Measurements from ENCODE around the gene TNS2. TPM values are rescaled to one million over a fixed set of nuclear protein-coding genes. Genes with fewer than 3 reads are reported as not detected.
A peak's percentile ranks its signal among the peaks of the same experiment; 100 is the strongest.

TNS2 gene
- total RNA-seq, 1 donor from 2014 or later: 0.24 TPM

DNA sequence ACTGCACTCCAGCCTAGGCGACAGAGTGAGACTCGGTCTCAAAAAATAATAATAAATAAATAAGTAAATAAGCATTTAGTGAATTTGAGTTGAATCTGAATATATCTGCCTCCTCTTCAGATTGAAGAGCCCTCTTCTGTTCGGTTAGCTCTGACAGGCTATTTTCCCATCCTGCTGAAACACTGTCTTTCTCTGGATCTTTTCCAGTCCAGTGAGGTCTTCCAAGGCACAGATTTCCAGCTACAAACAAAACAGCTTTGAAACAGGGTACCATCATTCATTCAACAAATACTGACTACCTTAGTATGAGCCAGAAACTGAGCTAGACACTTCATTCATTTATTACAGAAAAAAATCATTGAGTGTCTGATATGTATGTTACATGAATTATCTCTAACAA lies 36.5 kb downstream of the TNS2 start:
- H3K79me2 ChIP-seq (ENCODE audit: low read depth): no peaks in the 10 kb centered on the region
- H3K9ac ChIP-seq: no peak overlapping the region
- Mint-ChIP-seq H3K36me3 (no peaks in the 10 kb centered on the region), H3K27me3 (ENCODE audit: insufficient read depth, low read depth) (peaks cover 12% of the 10 kb centered on the region), H3K4me1 (peaks cover 5% of the 10 kb centered on the region), H3K27ac (no peak overlapping the region), H3K9me3 (peaks cover 5% of the 10 kb centered on the region), H3K4me3 (no peak overlapping the region)
- no peaks in the 10 kb centered on the region for H3K36me3 ChIP-seq
- H3F3A ChIP-seq (ENCODE audit: low read depth): peaks cover 7% of the 10 kb centered on the region
- H3K9me3 ChIP-seq (ENCODE audit: low read depth): no peaks in the 10 kb centered on the region
- DNase-seq (ENCODE audit: low spot score): no peak
- peaks cover 38% of the 10 kb centered on the region for H3K27me3 ChIP-seq
- H4K20me1 ChIP-seq (ENCODE audit: low read depth): no peaks in the 10 kb centered on the region
- H3K27ac ChIP-seq: no peak overlapping the region
- H3K4me3 ChIP-seq: no peak overlapping the region
- TF ChIP-seq EZH2 (IDR thresholded peaks at IDR 0.05): no peak
- no peak for TF ChIP-seq EZH2phosphoT487 (IDR thresholded peaks at IDR 0.05)
- TF ChIP-seq, protein P1, sequence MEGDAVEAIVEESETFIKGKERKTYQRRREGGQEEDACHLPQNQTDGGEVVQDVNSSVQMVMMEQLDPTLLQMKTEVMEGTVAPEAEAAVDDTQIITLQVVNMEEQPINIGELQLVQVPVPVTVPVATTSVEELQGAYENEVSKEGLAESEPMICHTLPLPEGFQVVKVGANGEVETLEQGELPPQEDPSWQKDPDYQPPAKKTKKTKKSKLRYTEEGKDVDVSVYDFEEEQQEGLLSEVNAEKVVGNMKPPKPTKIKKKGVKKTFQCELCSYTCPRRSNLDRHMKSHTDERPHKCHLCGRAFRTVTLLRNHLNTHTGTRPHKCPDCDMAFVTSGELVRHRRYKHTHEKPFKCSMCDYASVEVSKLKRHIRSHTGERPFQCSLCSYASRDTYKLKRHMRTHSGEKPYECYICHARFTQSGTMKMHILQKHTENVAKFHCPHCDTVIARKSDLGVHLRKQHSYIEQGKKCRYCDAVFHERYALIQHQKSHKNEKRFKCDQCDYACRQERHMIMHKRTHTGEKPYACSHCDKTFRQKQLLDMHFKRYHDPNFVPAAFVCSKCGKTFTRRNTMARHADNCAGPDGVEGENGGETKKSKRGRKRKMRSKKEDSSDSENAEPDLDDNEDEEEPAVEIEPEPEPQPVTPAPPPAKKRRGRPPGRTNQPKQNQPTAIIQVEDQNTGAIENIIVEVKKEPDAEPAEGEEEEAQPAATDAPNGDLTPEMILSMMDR (IDR thresholded peaks at IDR 0.05): no peak
- H3K4me2 ChIP-seq: peak overlapping the region; percentile 33
- no peak overlapping the region for H2AFZ ChIP-seq (replicated peaks)
- H3K4me1 ChIP-seq: peaks cover 8% of the 10 kb centered on the region

DNA sequence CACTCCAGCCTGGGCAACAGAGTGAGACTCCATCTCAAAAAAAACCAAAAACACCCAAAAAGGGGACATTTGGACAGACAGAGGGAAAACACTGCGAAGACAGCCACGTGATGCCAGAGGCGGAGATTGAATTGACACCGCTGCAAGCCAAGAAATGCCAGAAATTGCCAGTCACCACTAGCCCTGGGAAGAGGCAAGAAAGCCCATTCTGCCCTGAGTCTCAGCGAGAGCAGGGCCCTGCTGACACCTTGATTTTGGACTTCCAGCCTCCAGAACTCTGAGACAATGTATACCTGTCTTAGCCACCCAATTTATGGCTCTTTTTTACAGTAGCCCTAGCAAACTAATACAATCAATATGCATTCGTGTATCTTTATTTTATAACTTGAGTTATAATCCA lies 40.2 kb downstream of the TNS2 start:
- no peak overlapping the region for H3K4me3 Mint-ChIP-seq
- peaks cover 8% of the 10 kb centered on the region for H3K4me1 ChIP-seq
- no peak overlapping the region for H2AFZ ChIP-seq (replicated peaks)
- no peak overlapping the region for H3K27ac ChIP-seq
- H3K36me3 Mint-ChIP-seq: no peaks in the 10 kb centered on the region
- H3K4me3 ChIP-seq: no peak overlapping the region
- H3K27ac Mint-ChIP-seq: no peak overlapping the region
- H3K4me1 Mint-ChIP-seq: peaks cover 5% of the 10 kb centered on the region
- H3K9ac ChIP-seq: no peak overlapping the region
- peaks cover 24% of the 10 kb centered on the region for H3K27me3 ChIP-seq
- no peaks in the 10 kb centered on the region for H4K20me1 ChIP-seq (ENCODE audit: low read depth)
- no peaks in the 10 kb centered on the region for H3K36me3 ChIP-seq
- no peak overlapping the region for H3K4me2 ChIP-seq
- DNase-seq (ENCODE audit: low spot score): no peak
- H3K9me3 Mint-ChIP-seq: peaks cover 2% of the 10 kb centered on the region
- H3K79me2 ChIP-seq (ENCODE audit: low read depth): no peaks in the 10 kb centered on the region
- TF ChIP-seq, protein P1 (IDR thresholded peaks at IDR 0.05): no peak
- TF ChIP-seq EZH2phosphoT487 (IDR thresholded peaks at IDR 0.05): no peak
- TF ChIP-seq EZH2 (IDR thresholded peaks at IDR 0.05): no peak
- H3F3A ChIP-seq (ENCODE audit: low read depth): peaks cover 7% of the 10 kb centered on the region
- H3K27me3 Mint-ChIP-seq (ENCODE audit: insufficient read depth, low read depth): peaks cover 18% of the 10 kb centered on the region
- H3K9me3 ChIP-seq (ENCODE audit: low read depth): no peaks in the 10 kb centered on the region

DNA sequence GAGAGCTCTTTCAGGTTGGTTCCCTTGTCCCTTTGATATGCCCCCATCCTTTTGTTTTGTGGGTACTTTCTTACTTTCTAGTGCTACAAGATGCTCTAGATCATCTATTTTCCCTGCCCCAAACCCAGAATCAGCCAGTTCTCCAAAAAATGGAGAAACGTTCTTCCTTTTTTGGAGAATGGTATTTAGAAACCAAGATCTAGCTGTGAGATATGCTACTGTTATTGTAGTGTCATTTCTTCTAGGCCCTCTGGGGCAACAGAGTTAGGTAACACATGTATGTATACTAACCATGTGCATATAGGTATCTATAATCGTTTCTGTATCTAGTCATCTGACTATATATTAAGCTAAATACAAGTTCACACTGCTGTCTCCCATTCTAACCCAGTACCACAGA lies 40.7 kb downstream of the TNS2 start:
- Mint-ChIP-seq H3K9me3 (peaks cover 2% of the 10 kb centered on the region), H3K27me3 (ENCODE audit: insufficient read depth, low read depth) (peaks cover 22% of the 10 kb centered on the region), H3K27ac (no peak overlapping the region), H3K36me3 (no peaks in the 10 kb centered on the region), H3K4me1 (peaks cover 5% of the 10 kb centered on the region), H3K4me3 (no peak overlapping the region)
- Histone ChIP-seq H3K79me2 (ENCODE audit: low read depth) (no peaks in the 10 kb centered on the region), H3K36me3 (no peaks in the 10 kb centered on the region), H3K4me3 (no peak overlapping the region), H4K20me1 (ENCODE audit: low read depth) (no peaks in the 10 kb centered on the region), H3K27me3 (peaks cover 27% of the 10 kb centered on the region), H3K27ac (no peak overlapping the region), H3K9ac (no peak overlapping the region), H3K4me1 (peaks cover 8% of the 10 kb centered on the region), H3K9me3 (ENCODE audit: low read depth) (no peaks in the 10 kb centered on the region), H3F3A (ENCODE audit: low read depth) (peaks cover 7% of the 10 kb centered on the region), H2AFZ (replicated peaks) (no peak overlapping the region), H3K4me2 (no peak overlapping the region)
- DNase-seq (ENCODE audit: low spot score): no peak
- TF ChIP-seq EZH2phosphoT487 (IDR thresholded peaks at IDR 0.05): no peak

DNA sequence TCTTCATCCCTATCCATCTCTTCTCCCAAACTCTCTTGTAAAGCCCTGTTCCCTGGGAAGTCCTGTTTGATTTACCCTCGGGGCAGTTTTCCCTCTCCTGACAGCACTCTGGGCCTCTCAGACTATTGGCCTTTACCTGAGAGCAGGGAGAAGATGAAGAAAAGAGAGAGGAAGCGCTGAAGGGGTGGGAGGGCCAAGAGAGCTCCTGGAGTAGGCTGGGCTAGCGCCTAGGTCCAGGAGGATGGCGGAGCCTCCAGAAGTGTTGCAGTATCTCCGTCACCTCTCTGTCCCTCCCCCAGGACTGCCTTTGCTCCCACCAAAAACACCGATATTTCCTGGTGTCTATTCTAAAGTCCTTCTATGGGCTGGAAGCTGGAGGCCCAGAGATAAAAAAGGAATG lies 41.9 kb downstream of the TNS2 start:
- H3K27ac ChIP-seq: no peak overlapping the region
- no peak overlapping the region for H3K9ac ChIP-seq
- TF ChIP-seq, protein P1 (IDR thresholded peaks at IDR 0.05): no peak
- no peak for TF ChIP-seq EZH2 (IDR thresholded peaks at IDR 0.05)
- TF ChIP-seq EZH2phosphoT487 (IDR thresholded peaks at IDR 0.05): no peak
- peaks cover 29% of the 10 kb centered on the region for H3K27me3 Mint-ChIP-seq (ENCODE audit: insufficient read depth, low read depth)
- H4K20me1 ChIP-seq (ENCODE audit: low read depth): no peaks in the 10 kb centered on the region
- no peak overlapping the region for H3K27ac Mint-ChIP-seq
- peaks cover 29% of the 10 kb centered on the region for H3K27me3 ChIP-seq
- H3K4me1 Mint-ChIP-seq: peaks cover 10% of the 10 kb centered on the region
- no peaks in the 10 kb centered on the region for H3K9me3 Mint-ChIP-seq
- peaks cover 12% of the 10 kb centered on the region for H3K4me1 ChIP-seq
- no peaks in the 10 kb centered on the region for H3K9me3 ChIP-seq (ENCODE audit: low read depth)
- no peak overlapping the region for H2AFZ ChIP-seq (replicated peaks)
- no peaks in the 10 kb centered on the region for H3K79me2 ChIP-seq (ENCODE audit: low read depth)
- no peak overlapping the region for H3K4me2 ChIP-seq
- no peaks in the 10 kb centered on the region for H3K36me3 ChIP-seq
- H3K4me3 Mint-ChIP-seq: no peak overlapping the region
- H3K36me3 Mint-ChIP-seq: no peaks in the 10 kb centered on the region
- DNase-seq (ENCODE audit: low spot score): no peak
- no peak overlapping the region for H3K4me3 ChIP-seq
- peaks cover 11% of the 10 kb centered on the region for H3F3A ChIP-seq (ENCODE audit: low read depth)

Data from neural progenitor cell (in vitro differentiated cells).